HG03469 (cell line): Measurements from ENCODE around the gene MAPK1IP1L.
"Not testable (repeated sequence)": the region's sequence is repeated elsewhere in the genome, so short reads cannot be mapped to it uniquely, and the experiment has no call there.

Source experiments
- ATAC-seq: cut with Tn5 transposase; IDR thresholded peaks from one replicate; pipeline ENCODE4 v1.9.1; 2021; ENCODE audit warnings: mild to moderate bottlenecking, moderate library complexity, moderate number of reproducible peaks; ENCODE audit not compliant: unreplicated experiment

The MAPK1IP1L gene

GRCh38 chr14:55053500-55053899, 2.1 kb downstream of the MAPK1IP1L start:
- no peak for ATAC-seq

GRCh38 chr14:55054098-55054497, 2.7 kb downstream of the MAPK1IP1L start:
- ATAC-seq, result no peak

- ATAC-seq, result no peak
These were observed 6.5 kb downstream of the MAPK1IP1L start for GRCh38 chr14:55057919-55058318.

GRCh38 chr14:55059333-55059732, 7.9 kb downstream of the MAPK1IP1L start:
- ATAC-seq, result no peak

GRCh38 chr14:55062517-55063351, 11.3 kb downstream of the MAPK1IP1L start:
- ATAC-seq, result no peak

GRCh38 chr14:55064896-55065295, 13.4 kb downstream of the MAPK1IP1L start:
- ATAC-seq, result not testable (repeated sequence)

GRCh38 chr14:55065411-55065810, 14.0 kb downstream of the MAPK1IP1L start:
- ATAC-seq, result no peak

GRCh38 chr14:55066223-55066622, 14.8 kb downstream of the MAPK1IP1L start:
- ATAC-seq, result no peak

- ATAC-seq, result no peak
These were observed 19.5 kb downstream of the MAPK1IP1L start for GRCh38 chr14:55070981-55071411.

GRCh38 chr14:55071870-55072640, 20.6 kb downstream of the MAPK1IP1L start:
- ATAC-seq, result peak; percentile 35

- no peak for ATAC-seq
These were observed 22.4 kb downstream of the MAPK1IP1L start for GRCh38 chr14:55073856-55074255.

GRCh38 chr14:55074662-55075061, 23.2 kb downstream of the MAPK1IP1L start:
- peak; percentile 29 for ATAC-seq

- no peak for ATAC-seq
These were observed 24.3 kb downstream of the MAPK1IP1L start for GRCh38 chr14:55075628-55076175.

- no peak for ATAC-seq
These were observed 26.0 kb downstream of the MAPK1IP1L start for GRCh38 chr14:55077170-55078151.

- ATAC-seq, result not testable (repeated sequence)
These were observed 28.5 kb downstream of the MAPK1IP1L start for GRCh38 chr14:55079961-55080360.

- no peak for ATAC-seq
These were observed 33.1 kb downstream of the MAPK1IP1L start for GRCh38 chr14:55084401-55085059.

- no peak for ATAC-seq
These were observed 33.7 kb downstream of the MAPK1IP1L start for GRCh38 chr14:55085060-55085660.

- ATAC-seq, result no peak
These were observed 35.5 kb downstream of the MAPK1IP1L start for GRCh38 chr14:55086938-55087337.

- no peak for ATAC-seq
These were observed 36.9 kb downstream of the MAPK1IP1L start for GRCh38 chr14:55088356-55088755.
